Effector memory CD8-positive, alpha-beta T cell (primary cell): ENCODE results near the gene CDC42SE2.
A peak's percentile ranks its signal among the peaks of the same experiment; 100 is the strongest.
"Not testable (repeated sequence)": the region's sequence is repeated elsewhere in the genome, so short reads cannot be mapped to it uniquely, and the experiment has no call there.

ENCODE experiments used
- ATAC-seq: fragments of 150-1000 bp; cut with Tn5 transposase; replicated peaks from 2 replicates; pipeline ENCODE4 v1.10.0; 2021; ENCODE audit warnings: mild to moderate bottlenecking, moderate library complexity
- DNase-seq, 3 experiments: peaks; one replicate each; pipeline ENCODE4 v3.0.0; 2021
- H3K27ac Mint-ChIP-seq, 2 donors: one replicate each; pipeline ENCODE4 v1.8.0; 2022; ENCODE audit warnings: mild to moderate bottlenecking in 2 of 2, mixed read lengths in 2 of 2, moderate library complexity in 2 of 2
- H3K27me3 Mint-ChIP-seq, 2 donors: one replicate each; pipeline ENCODE4 v1.8.0; 2022; ENCODE audit warnings: mixed read lengths in 2 of 2
- H3K36me3 Mint-ChIP-seq: one replicate; pipeline ENCODE4 v1.8.0; 2022; ENCODE audit warnings: mild to moderate bottlenecking, moderate library complexity, mixed read lengths; ENCODE audit not compliant: insufficient read depth
- H3K4me1 Mint-ChIP-seq, 2 donors: one replicate each; pipeline ENCODE4 v1.8.0; 2022; ENCODE audit warnings: low read depth in 2 of 2, mixed read lengths in 2 of 2
- H3K4me3 Mint-ChIP-seq, 2 donors: one replicate each; pipeline ENCODE4 v1.8.0; 2022; ENCODE audit warnings: mild to moderate bottlenecking in 2 of 2, mixed read lengths in 2 of 2, moderate library complexity in 2 of 2
- H3K9me3 Mint-ChIP-seq, 2 donors: one replicate each; pipeline ENCODE4 v1.8.0; 2022; ENCODE audit warnings: mixed read lengths in 2 of 2

CDC42SE2 gene

GRCh38 chr5:131322926-131323325 is 59.1 kb downstream of the CDC42SE2 start:
- Mint-ChIP-seq H3K9me3 (no peaks in the 10 kb centered on the region), H3K36me3 (peaks cover 79% of the 10 kb centered on the region), H3K4me3 (peak overlapping the region; percentile 71), H3K4me1 (peaks cover 46 to 64% of the 10 kb centered on the region in 2 donors), H3K27me3 (no peaks in the 10 kb centered on the region), H3K27ac (peak overlapping the region; percentile 81 to 90)
- no peak for DNase-seq
- ATAC-seq = peak; percentile 31

- peaks cover 79% of the 10 kb centered on the region for H3K36me3 Mint-ChIP-seq
- H3K4me3 Mint-ChIP-seq = peak overlapping the region; percentile 14 to 59
- no peaks in the 10 kb centered on the region for H3K9me3 Mint-ChIP-seq
- H3K27me3 Mint-ChIP-seq = no peaks in the 10 kb centered on the region
- peak overlapping the region; percentile 81 to 90 for H3K27ac Mint-ChIP-seq
- no peak for DNase-seq
- H3K4me1 Mint-ChIP-seq = peaks cover 49 to 66% of the 10 kb centered on the region in 2 donors
- ATAC-seq = no peak
These were observed 59.5 kb downstream of the CDC42SE2 start for GRCh38 chr5:131323378-131323777.

- DNase-seq = no peak
- H3K36me3 Mint-ChIP-seq = peaks cover 79% of the 10 kb centered on the region
- H3K27ac Mint-ChIP-seq = peak overlapping the region; percentile 69 to 81
- H3K9me3 Mint-ChIP-seq = no peaks in the 10 kb centered on the region
- ATAC-seq = no peak
- peak overlapping the region in 1 of 2 donors; percentile 59 for H3K4me3 Mint-ChIP-seq
- peaks cover 58 to 73% of the 10 kb centered on the region in 2 donors for H3K4me1 Mint-ChIP-seq
- no peaks in the 10 kb centered on the region for H3K27me3 Mint-ChIP-seq
These were observed 60.5 kb downstream of the CDC42SE2 start for GRCh38 chr5:131324303-131324702.

GRCh38 chr5:131328536-131329285 is 64.9 kb downstream of the CDC42SE2 start:
- Mint-ChIP-seq H3K9me3 (no peaks in the 10 kb centered on the region), H3K36me3 (peaks cover 58% of the 10 kb centered on the region), H3K27me3 (no peaks in the 10 kb centered on the region), H3K4me1 (peaks cover 44 to 67% of the 10 kb centered on the region in 2 donors), H3K27ac (peak overlapping the region; percentile 18 to 85), H3K4me3 (peak overlapping the region in 1 of 2 donors; percentile 67)
- ATAC-seq (no peak), DNase-seq (no peak)

- ATAC-seq (no peak), DNase-seq (no peak)
- Mint-ChIP-seq H3K27me3 (no peaks in the 10 kb centered on the region), H3K4me3 (peak overlapping the region in 1 of 2 donors; percentile 67), H3K4me1 (peaks cover 47 to 69% of the 10 kb centered on the region in 2 donors), H3K36me3 (peaks cover 56% of the 10 kb centered on the region), H3K9me3 (no peaks in the 10 kb centered on the region), H3K27ac (peak overlapping the region; percentile 18 to 85)
These were observed 65.4 kb downstream of the CDC42SE2 start for GRCh38 chr5:131329286-131329560.

GRCh38 chr5:131330031-131330430 is 66.2 kb downstream of the CDC42SE2 start:
- ATAC-seq (no peak), DNase-seq (no peak)
- H3K4me1 Mint-ChIP-seq = peaks cover 51 to 70% of the 10 kb centered on the region in 2 donors
- H3K36me3 Mint-ChIP-seq = peaks cover 57% of the 10 kb centered on the region
- H3K27me3 Mint-ChIP-seq = no peaks in the 10 kb centered on the region
- peak overlapping the region in 1 of 2 donors; percentile 43 for H3K4me3 Mint-ChIP-seq
- peak overlapping the region in 1 of 2 donors; percentile 85 for H3K27ac Mint-ChIP-seq
- H3K9me3 Mint-ChIP-seq = no peaks in the 10 kb centered on the region

GRCh38 chr5:131335756-131336155 is 71.9 kb downstream of the CDC42SE2 start:
- not testable (repeated sequence) for ATAC-seq, DNase-seq, H3K9me3 Mint-ChIP-seq, H3K27me3 Mint-ChIP-seq
- H3K4me1 Mint-ChIP-seq = peaks cover 59 to 68% of the 10 kb centered on the region in 2 donors
- H3K4me3 Mint-ChIP-seq = peak overlapping the region; percentile 17 to 60
- H3K27ac Mint-ChIP-seq = peak overlapping the region; percentile 87 to 99
- H3K36me3 Mint-ChIP-seq = peaks cover 62% of the 10 kb centered on the region

GRCh38 chr5:131336801-131337200 is 72.9 kb downstream of the CDC42SE2 start:
- Mint-ChIP-seq H3K36me3 (peaks cover 64% of the 10 kb centered on the region), H3K27ac (peak overlapping the region; percentile 97 to 99), H3K4me1 (peaks cover 66 to 78% of the 10 kb centered on the region in 2 donors), H3K4me3 (peak overlapping the region; percentile 79 to 82)
- not testable (repeated sequence) for H3K9me3 Mint-ChIP-seq, ATAC-seq, H3K27me3 Mint-ChIP-seq, DNase-seq

GRCh38 chr5:131337240-131338050 is 73.6 kb downstream of the CDC42SE2 start:
- H3K27ac Mint-ChIP-seq = peak overlapping the region; percentile 97 to 99
- peak; percentile 20 for ATAC-seq
- H3K4me1 Mint-ChIP-seq = peaks cover 66 to 80% of the 10 kb centered on the region in 2 donors
- not testable (repeated sequence) for H3K9me3 Mint-ChIP-seq, H3K27me3 Mint-ChIP-seq
- H3K36me3 Mint-ChIP-seq = peaks cover 71% of the 10 kb centered on the region
- H3K4me3 Mint-ChIP-seq = peak overlapping the region; percentile 79 to 82
- DNase-seq = peak; percentile 38 to 67 (median 43)

GRCh38 chr5:131338051-131338453 is 74.2 kb downstream of the CDC42SE2 start:
- H3K27ac Mint-ChIP-seq = peak overlapping the region; percentile 97 to 99
- H3K36me3 Mint-ChIP-seq = peaks cover 76% of the 10 kb centered on the region
- DNase-seq (no peak), ATAC-seq (peak; percentile 55)
- peaks cover 69 to 81% of the 10 kb centered on the region in 2 donors for H3K4me1 Mint-ChIP-seq
- H3K4me3 Mint-ChIP-seq = peak overlapping the region; percentile 79 to 82
- H3K27me3 Mint-ChIP-seq = no peaks in the 10 kb centered on the region
- no peaks in the 10 kb centered on the region for H3K9me3 Mint-ChIP-seq

GRCh38 chr5:131344288-131344687 is 80.4 kb downstream of the CDC42SE2 start:
- H3K27me3 Mint-ChIP-seq, H3K9me3 Mint-ChIP-seq, ATAC-seq, DNase-seq: not testable (repeated sequence)
- H3K4me1 Mint-ChIP-seq = peaks cover 64 to 77% of the 10 kb centered on the region in 2 donors
- peaks cover 83% of the 10 kb centered on the region for H3K36me3 Mint-ChIP-seq
- H3K4me3 Mint-ChIP-seq = peak overlapping the region; percentile 49 to 69
- peak overlapping the region; percentile 87 to 93 for H3K27ac Mint-ChIP-seq

GRCh38 chr5:131346204-131346603 is 82.4 kb downstream of the CDC42SE2 start:
- Mint-ChIP-seq H3K27ac (peak overlapping the region; percentile 87 to 93), H3K4me1 (peaks cover 59 to 66% of the 10 kb centered on the region in 2 donors), H3K36me3 (peaks cover 78% of the 10 kb centered on the region)
- not testable (repeated sequence) for H3K4me3 Mint-ChIP-seq, DNase-seq, ATAC-seq, H3K27me3 Mint-ChIP-seq, H3K9me3 Mint-ChIP-seq

GRCh38 chr5:131353991-131354390 is 90.1 kb downstream of the CDC42SE2 start:
- Mint-ChIP-seq H3K4me1 (peaks cover 33 to 48% of the 10 kb centered on the region in 2 donors), H3K27ac (peak overlapping the region in 1 of 2 donors; percentile 83), H3K27me3 (no peaks in the 10 kb centered on the region), H3K9me3 (no peaks in the 10 kb centered on the region), H3K4me3 (no peak overlapping the region), H3K36me3 (peaks cover 50% of the 10 kb centered on the region)
- no peak for DNase-seq
- ATAC-seq = no peak
